HCT116 (cell line): Measurements from ENCODE around the gene NID2. TPM values are rescaled to one million over a fixed set of nuclear protein-coding genes. Genes with fewer than 3 reads are reported as not detected.

Source experiments
- ATAC-seq: fragments of 200-7000 bp; cut with Tn5 transposase; 2 replicates; pipeline ENCODE4 v1.9.1; 2020; ENCODE audit warnings: mild to moderate bottlenecking, moderate library complexity
- BruUV-seq: library from RNA; stranded (reverse); fragments of 400-500 nt; replicated peaks from 2 replicates; lab custom pipeline; 2021; lab: Mats Ljungman, UMichigan
- CTCF ChIA-PET: fragments of 300-600 bp; sonication (Branson Sonifier 250); formaldehyde crosslinking; loops from one replicate; lab custom pipeline; 2021; ENCODE audit warnings: antibody characterized with exemption; lab: Charles Lee
- POLR2A ChIA-PET: fragments of 300-600, 350-600 bp; sonication (Branson Sonifier 250); formaldehyde crosslinking; loops from one replicate; lab custom pipeline; 2021; ENCODE audit warnings: antibody characterized with exemption; lab: Charles Lee
- RAD21 ChIA-PET, 2 experiments: fragments of 300-600 bp; sonication (Branson Sonifier 250); formaldehyde crosslinking; loops; one replicate each; lab custom pipeline; 2023; ENCODE audit warnings: low total read pairs in 2 of 2; ENCODE audit not compliant: uncharacterized antibody in 2 of 2, unreplicated experiment in 2 of 2, low non-redundant PET in 1 of 2; lab: Charles Lee
- DNase-seq: peaks from one replicate; pipeline ENCODE4 v3.0.0-alpha.2; 2010; ENCODE audit warnings: low read depth, low spot score
- H2AFZ ChIP-seq: fragments of 200-600 bp; shearing (Covaris generic), sonication (generic); 2 replicates; pipeline ENCODE4 v1.6.1; 2017; ENCODE audit warnings: low read depth, mixed run types, mixed read lengths, antibody characterized with exemption, low read length; ENCODE audit not compliant: poor library complexity, severe bottlenecking
- H3K27ac ChIP-seq: 2 replicates; pipeline ENCODE4 v1.5.1; 2012; ENCODE audit warnings: low read depth, low read length
- H3K27me3 ChIP-seq: fragments of 200-600 bp; sonication (generic); 2 replicates; pipeline ENCODE4 v1.6.1; 2016; ENCODE audit warnings: mixed run types, low read length, mixed read lengths; ENCODE audit not compliant: insufficient read depth
- H3K36me3 ChIP-seq, 2 experiments: fragments of 200-500 bp in 1 of 2; fragments of 200-600 bp in 1 of 2; sonication (Bioruptor generic) in 1 of 2; sonication (generic) in 1 of 2; 2 replicates each; pipeline versions ENCODE4 v1.5.1 to v1.6.1; 2014 to 2016; ENCODE audit warnings: low read length in 2 of 2, inconsistent platforms in 1 of 2, mixed read lengths in 1 of 2, mixed run types in 1 of 2; ENCODE audit not compliant: insufficient read depth in 2 of 2, control insufficient read depth in 1 of 2
- H3K4me1 ChIP-seq, 2 experiments: fragments of 200-600 bp in 1 of 2; sonication (generic) in 1 of 2; 2 replicates each; pipeline versions ENCODE4 v1.5.1 to v1.6.1; 2012 to 2017; ENCODE audit warnings: low read length in 2 of 2, inconsistent platforms in 1 of 2, mild to moderate bottlenecking in 1 of 2, mixed read lengths in 1 of 2, mixed run types in 1 of 2, moderate library complexity in 1 of 2; ENCODE audit not compliant: insufficient read depth in 2 of 2, control insufficient read depth in 1 of 2
- H3K4me2 ChIP-seq: fragments of 200-600 bp; sonication (generic); 2 replicates; pipeline ENCODE4 v1.6.1; 2017; ENCODE audit warnings: mixed run types, low read length, mixed read lengths
- H3K4me3 ChIP-seq, 2 experiments: fragments of 200-600 bp in 1 of 2; sonication (generic) in 1 of 2; replicated peaks in 1 of 2; 2 replicates each; pipeline ENCODE4 v1.5.1; 2011 to 2016; ENCODE audit warnings: low read length in 2 of 2, control low read depth in 1 of 2, low read depth in 1 of 2, mild to moderate bottlenecking in 1 of 2, mixed read lengths in 1 of 2, mixed run types in 1 of 2
- H3K79me2 ChIP-seq: fragments of 200-600 bp; sonication (generic); 2 replicates; pipeline ENCODE4 v1.6.1; 2017; ENCODE audit warnings: mild to moderate bottlenecking, mixed run types, low read length, moderate library complexity, mixed read lengths; ENCODE audit not compliant: insufficient read depth
- H3K9ac ChIP-seq: fragments of 200-600 bp; sonication (generic); 2 replicates; pipeline ENCODE4 v1.6.1; 2016; ENCODE audit warnings: low read length, mixed read lengths
- H3K9me2 ChIP-seq: fragments of 200-600 bp; sonication (generic), shearing (Covaris generic); 2 replicates; pipeline ENCODE4 v1.6.1; 2017; ENCODE audit warnings: mixed run types, mild to moderate bottlenecking, moderate library complexity; ENCODE audit not compliant: insufficient read depth
- H3K9me3 ChIP-seq, 2 experiments: fragments of 200-500 bp in 1 of 2; fragments of 200-600 bp in 1 of 2; sonication (Bioruptor generic) in 1 of 2; sonication (generic) in 1 of 2; 2 replicates each; pipeline ENCODE4 v1.6.1; 2014 to 2017; ENCODE audit warnings: low read length in 2 of 2, mixed read lengths in 2 of 2, inconsistent platforms in 1 of 2, low read depth in 1 of 2, mild to moderate bottlenecking in 1 of 2, mixed run types in 1 of 2, moderate library complexity in 1 of 2; ENCODE audit not compliant: control insufficient read depth in 1 of 2, insufficient read depth in 1 of 2
- H4K20me1 ChIP-seq: fragments of 200-600 bp; sonication (generic), shearing (Covaris generic); 2 replicates; pipeline ENCODE4 v1.6.1; 2017; ENCODE audit warnings: mixed run types, mild to moderate bottlenecking, moderate library complexity; ENCODE audit not compliant: insufficient read depth
- ATF3 ChIP-seq: IDR thresholded peaks from 2 replicates; pipeline ENCODE4 v1.6.1; 2012
- CBX3 ChIP-seq: IDR thresholded peaks from 2 replicates; pipeline ENCODE4 v1.6.1; 2012; ENCODE audit warnings: low read depth
- CEBPB ChIP-seq: IDR thresholded peaks from 2 replicates; pipeline ENCODE4 v1.6.1; 2012; ENCODE audit warnings: low read depth
- EGR1 ChIP-seq: IDR thresholded peaks from 2 replicates; pipeline ENCODE4 v1.6.1; 2012; ENCODE audit warnings: low read depth
- EZH2 ChIP-seq: fragments of 200-600 bp; sonication (generic); IDR thresholded peaks from 2 replicates; pipeline ENCODE4 v1.6.1; 2017; ENCODE audit warnings: antibody characterized with exemption, mixed run types
- EZH2phosphoT487 ChIP-seq: fragments of 200-600 bp; IDR thresholded peaks from 2 replicates; pipeline ENCODE4 v1.6.1; 2018; ENCODE audit warnings: antibody characterized with exemption, borderline replicate concordance
- JUND ChIP-seq: IDR thresholded peaks from 2 replicates; pipeline ENCODE4 v1.6.1; 2012
- MAX ChIP-seq: IDR thresholded peaks from 2 replicates; pipeline ENCODE4 v1.6.1; 2012
- POLR2A ChIP-seq: IDR thresholded peaks from 2 replicates; pipeline ENCODE4 v1.7.0; 2011; ENCODE audit warnings: borderline replicate concordance; ENCODE audit not compliant: insufficient read depth, insufficient read length; ENCODE audit errors: extremely low read depth
- POLR2AphosphoS5 ChIP-seq: IDR thresholded peaks from 2 replicates; pipeline ENCODE4 v1.6.1; 2011; ENCODE audit warnings: mild to moderate bottlenecking, low read depth, low read length, moderate library complexity
- RAD21 ChIP-seq: IDR thresholded peaks from 2 replicates; pipeline ENCODE4 v1.6.1; 2012; ENCODE audit warnings: low read depth, mild to moderate bottlenecking
- SIN3A ChIP-seq: IDR thresholded peaks from 2 replicates; pipeline ENCODE4 v1.6.1; 2012; ENCODE audit warnings: low read depth
- SP1 ChIP-seq: IDR thresholded peaks from 2 replicates; pipeline ENCODE4 v1.6.1; 2012; ENCODE audit warnings: low read depth
- SRF ChIP-seq: IDR thresholded peaks from 2 replicates; pipeline ENCODE4 v1.6.1; 2012; ENCODE audit warnings: low read depth
- TCF7L2 ChIP-seq: IDR thresholded peaks from 2 replicates; pipeline ENCODE4 v1.7.0; 2011; ENCODE audit warnings: borderline replicate concordance, inconsistent platforms; ENCODE audit not compliant: insufficient read depth, insufficient read length; ENCODE audit errors: extremely low read depth
- ZFX ChIP-seq: fragments of 450-650 bp; IDR thresholded peaks from 2 replicates; pipeline ENCODE4 v1.6.1; 2017
- ZNF274 ChIP-seq: fragments of 200-500 bp; sonication (Bioruptor generic); IDR thresholded peaks from 2 replicates; pipeline ENCODE4 v1.6.1; 2014; ENCODE audit warnings: mild to moderate bottlenecking, low read depth, low read length, inconsistent platforms
- intact Hi-C: fragments of 100-400 bp; cut with micrococcal nuclease; formaldehyde crosslinking; loops from 2 replicates; pipeline ENCODE4 v1.10.0; 2022
- total RNA-seq: library from RNA; stranded (reverse); gene quantifications from one replicate; pipeline ENCODE4 v1.2.1, GENCODE V29; 2021; ENCODE audit not compliant: unreplicated experiment

Gene NID2
- total RNA-seq, 1 experiment from 2014 or later = 0.84 TPM

GRCh38 chr14:52021957-52022600, 46.8 kb downstream of the NID2 start:
- H3K9ac ChIP-seq = no peak overlapping the region
- no peaks in the 10 kb centered on the region for H3K9me3 ChIP-seq
- no peaks in the 10 kb centered on the region for H4K20me1 ChIP-seq
- CTCF ChIA-PET = interaction anchor here (0.8 kb wide), 1 partner anchor 22 kb away, joined by 3 read pairs; no protein-coding TSS in a partner anchor
- RAD21 ChIA-PET = no interaction called here
- H3K4me3 ChIP-seq = no peak overlapping the region
- no TSS peak for BruUV-seq
- TF ChIP-seq EGR1 (no peak), JUND (no peak), SP1 (no peak), POLR2AphosphoS5 (no peak), ATF3 (no peak), MAX (no peak), RAD21 (no peak), TCF7L2 (no peak), POLR2A (no peak), CEBPB (no peak), CBX3 (no peak), EZH2phosphoT487 (no peak), ZNF274 (no peak), SIN3A (no peak), EZH2 (no peak), ZFX (no peak), SRF (no peak)
- DNase-seq (no peak), ATAC-seq (no peak)
- H3K27ac ChIP-seq = no peak overlapping the region
- H3K9me2 ChIP-seq = no peaks in the 10 kb centered on the region
- no peaks in the 10 kb centered on the region for H3K36me3 ChIP-seq
- POLR2A ChIA-PET = no interaction called here
- intact Hi-C loops = no loop called here
- no peaks in the 10 kb centered on the region for H3K4me1 ChIP-seq
- H3K27me3 ChIP-seq = peaks cover under 1% of the 10 kb centered on the region; the same call in 1 of the 2 replicates
- no peaks in the 10 kb centered on the region for H3K79me2 ChIP-seq
- no peak overlapping the region for H3K4me2 ChIP-seq
- H2AFZ ChIP-seq = no peak overlapping the region
